GM12864 (cell line): ENCODE data around the gene ABCC10.

ENCODE experiments used
- DNase-seq: peaks from one replicate; pipeline ENCODE4 v3.0.0-alpha.2; 2011; ENCODE audit warnings: low read depth
- H3K4me3 ChIP-seq: 2 replicates; pipeline ENCODE4 v1.5.1; 2011; ENCODE audit warnings: mild to moderate bottlenecking, low read depth, low read length, control low read depth
- CTCF ChIP-seq: IDR thresholded peaks from 2 replicates; pipeline ENCODE4 v1.5.1; 2011; ENCODE audit warnings: low read depth, mild to moderate bottlenecking, moderate library complexity, low read length, control low read depth, inconsistent platforms; ENCODE audit errors: missing control alignments

Gene ABCC10

GRCh38 chr6:43445576-43445975 lies 18.2 kb downstream of the ABCC10 start:
- H3K4me3 ChIP-seq: no peak overlapping the region
- TF ChIP-seq CTCF: no peak
- DNase-seq: no peak

- TF ChIP-seq CTCF: no peak
- DNase-seq: no peak
- no peak overlapping the region for H3K4me3 ChIP-seq
These were observed 20.3 kb downstream of the ABCC10 start for GRCh38 chr6:43447604-43448003.

- TF ChIP-seq CTCF: no peak
- no peak overlapping the region for H3K4me3 ChIP-seq
- DNase-seq: no peak
These were observed 21.6 kb downstream of the ABCC10 start for GRCh38 chr6:43448916-43449315.

GRCh38 chr6:43450699-43451131 lies 23.4 kb downstream of the ABCC10 start:
- H3K4me3 ChIP-seq: no peak overlapping the region
- no peak for TF ChIP-seq CTCF
- DNase-seq: no peak

GRCh38 chr6:43451348-43451747 lies 24.0 kb downstream of the ABCC10 start:
- no peak overlapping the region for H3K4me3 ChIP-seq
- DNase-seq: no peak
- TF ChIP-seq CTCF: no peak

- no peak for DNase-seq
- H3K4me3 ChIP-seq: no peak overlapping the region
- TF ChIP-seq CTCF: no peak
These were observed 24.6 kb downstream of the ABCC10 start for GRCh38 chr6:43451939-43452338.

- H3K4me3 ChIP-seq: no peak overlapping the region
- no peak for DNase-seq
- no peak for TF ChIP-seq CTCF
These were observed 25.6 kb downstream of the ABCC10 start for GRCh38 chr6:43452896-43453295.
